ENCODE results near the gene DLX5.
"Not testable (repeated sequence)": the region's sequence is repeated elsewhere in the genome, so short reads cannot be mapped to it uniquely, and the experiment has no call there.

The DLX5 gene

DNA sequence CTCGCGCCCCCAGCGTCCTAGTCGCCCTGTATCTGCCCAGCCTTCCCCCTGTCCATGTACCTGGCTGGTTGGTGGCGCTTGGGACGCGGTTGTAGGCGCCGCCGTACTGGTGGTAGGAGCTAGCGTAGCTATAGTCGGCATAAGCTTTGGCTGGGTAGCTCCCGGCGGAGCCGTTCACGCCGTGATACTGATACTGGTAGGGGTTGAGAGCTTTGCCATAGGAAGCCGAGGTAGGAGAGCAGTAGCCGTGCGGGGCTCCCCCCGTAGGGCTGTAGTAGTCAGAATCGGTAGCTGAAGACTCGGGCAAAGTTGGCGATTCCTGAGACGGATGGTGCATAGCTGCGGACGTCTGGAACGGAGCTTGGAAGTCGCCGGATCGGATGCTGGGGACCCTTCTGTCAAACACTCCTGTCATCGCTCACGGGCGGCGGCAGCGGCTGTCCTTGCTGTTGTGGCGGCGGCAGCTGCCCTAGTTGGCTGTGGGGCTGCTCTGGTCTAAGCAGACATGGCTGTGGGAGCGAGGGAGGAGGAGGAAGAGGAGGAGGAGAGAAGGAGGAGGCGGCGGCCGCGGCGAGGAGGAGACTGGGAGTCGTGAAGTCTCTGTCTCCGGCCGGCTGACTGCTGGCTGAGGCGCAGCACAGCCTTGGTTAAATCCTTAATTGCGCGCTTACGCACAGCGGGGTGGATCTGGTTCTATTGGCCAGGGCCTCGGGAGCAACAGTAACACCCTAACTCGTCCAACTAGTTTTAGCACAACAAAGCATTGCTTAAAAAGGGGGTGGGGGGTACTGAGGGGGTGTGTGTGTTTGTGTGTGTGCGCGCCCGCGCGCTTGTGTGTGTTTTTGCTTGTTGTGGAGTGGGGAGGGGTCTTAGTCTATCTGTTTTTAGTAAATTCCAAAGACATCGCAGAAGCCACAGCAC is at the start of gene DLX5:
DLX5 (minus strand) TSS at position 623 of the 921 bp plus-strand sequence; CDS start at position 415, 208 bp downstream.
- no peaks in the 10 kb centered on the region for H3K9me3 Mint-ChIP-seq
- H3K4me3 Mint-ChIP-seq = peak within 1 kb of the TSS; percentile 21
- peak within 1 kb of the TSS; percentile 23 for H3K27ac Mint-ChIP-seq
- peaks cover 10% of the 10 kb centered on the region for H3K36me3 Mint-ChIP-seq (ENCODE audit: low read depth)
- DNase-seq (ENCODE audit: low spot score) = no peak
- H3K27me3 Mint-ChIP-seq (ENCODE audit: low read depth) = peaks cover 85% of the 10 kb centered on the region
- peaks cover 32% of the 10 kb centered on the region for H3K4me1 Mint-ChIP-seq (ENCODE audit: low read depth)

DNA sequence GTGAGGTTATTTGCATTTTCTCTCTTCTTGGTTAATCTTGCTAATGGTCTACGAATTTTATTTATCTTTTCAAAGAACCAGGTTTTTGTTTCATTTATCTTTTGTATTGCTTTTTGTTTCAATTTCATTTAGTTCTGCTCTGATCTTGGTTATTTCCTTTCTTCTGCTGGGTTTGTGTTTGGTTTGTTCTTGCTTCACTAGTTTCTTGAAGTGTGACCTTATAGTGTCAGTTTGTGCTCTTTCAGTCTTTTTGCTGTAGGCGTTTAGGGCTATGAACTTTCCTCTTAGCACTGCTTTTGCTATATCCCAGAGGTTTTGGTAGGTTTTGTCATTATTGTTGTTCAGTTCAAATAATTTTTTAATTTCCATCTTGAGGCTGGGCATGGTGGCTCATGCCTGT is 47.4 kb upstream of the DLX5 start:
- H3K36me3 Mint-ChIP-seq (ENCODE audit: low read depth); H3K4me1 Mint-ChIP-seq (ENCODE audit: low read depth); H3K27ac Mint-ChIP-seq; H3K27me3 Mint-ChIP-seq (ENCODE audit: low read depth); H3K9me3 Mint-ChIP-seq; DNase-seq (ENCODE audit: low spot score); H3K4me3 Mint-ChIP-seq: not testable (repeated sequence)

DNA sequence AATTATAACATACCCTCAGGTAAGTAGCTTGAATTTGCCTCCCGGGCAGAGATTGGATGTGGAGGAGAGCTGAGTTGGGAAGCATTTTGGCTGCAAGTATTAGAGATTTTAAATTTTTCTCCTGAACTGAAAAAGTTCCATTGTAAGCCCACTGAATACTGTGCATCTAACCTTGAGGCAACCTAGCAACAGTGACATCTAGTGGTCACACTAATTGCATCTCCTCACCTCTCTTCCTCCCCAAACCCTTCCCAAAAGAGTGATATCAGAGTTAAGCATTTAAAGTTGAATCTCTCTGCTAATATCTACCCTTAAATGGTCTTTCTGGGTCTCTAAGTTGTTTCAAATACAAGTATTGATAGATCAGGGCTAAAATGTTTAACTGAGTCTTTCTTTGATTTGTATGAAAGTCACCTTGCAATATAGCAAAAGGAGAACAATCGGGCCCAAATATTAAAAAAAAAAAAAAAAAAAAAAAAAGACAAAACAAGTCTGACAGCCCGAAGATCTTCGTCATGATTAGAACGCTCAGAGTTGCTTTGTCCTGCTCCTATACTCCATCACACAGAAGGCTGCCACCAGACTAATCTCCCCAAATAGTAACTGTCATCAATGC is 40.4 kb upstream of the DLX5 start:
- Mint-ChIP-seq H3K27me3 (ENCODE audit: low read depth) (peaks cover 4% of the 10 kb centered on the region), H3K27ac (no peak overlapping the region), H3K4me3 (no peak overlapping the region), H3K9me3 (no peaks in the 10 kb centered on the region), H3K36me3 (ENCODE audit: low read depth) (no peaks in the 10 kb centered on the region), H3K4me1 (ENCODE audit: low read depth) (no peaks in the 10 kb centered on the region)
- no peak for DNase-seq (ENCODE audit: low spot score)

DNA sequence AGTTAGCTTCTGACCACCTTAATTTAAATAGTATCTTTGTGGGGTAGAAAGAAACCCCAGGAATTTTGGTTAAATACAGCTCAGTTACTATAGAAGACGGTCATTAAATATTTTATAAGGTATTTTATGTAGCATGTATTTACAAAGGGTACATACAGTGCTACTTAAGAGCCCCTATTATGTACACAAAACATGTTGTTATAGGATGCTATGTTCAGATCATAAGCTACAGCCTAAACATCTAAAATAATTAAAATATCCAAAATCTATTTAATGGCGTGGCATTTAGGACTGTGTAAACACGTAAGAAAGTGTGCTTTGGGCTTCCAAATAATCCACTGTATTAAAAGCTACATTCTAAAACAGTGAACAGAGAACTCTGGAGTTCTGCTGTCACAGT is 39.4 kb upstream of the DLX5 start:
- Mint-ChIP-seq H3K9me3 (peaks cover 9% of the 10 kb centered on the region), H3K27ac (no peak overlapping the region), H3K4me1 (ENCODE audit: low read depth) (no peaks in the 10 kb centered on the region), H3K27me3 (ENCODE audit: low read depth) (peaks cover 4% of the 10 kb centered on the region), H3K4me3 (no peak overlapping the region), H3K36me3 (ENCODE audit: low read depth) (no peaks in the 10 kb centered on the region)
- DNase-seq (ENCODE audit: low spot score) = no peak

DNA sequence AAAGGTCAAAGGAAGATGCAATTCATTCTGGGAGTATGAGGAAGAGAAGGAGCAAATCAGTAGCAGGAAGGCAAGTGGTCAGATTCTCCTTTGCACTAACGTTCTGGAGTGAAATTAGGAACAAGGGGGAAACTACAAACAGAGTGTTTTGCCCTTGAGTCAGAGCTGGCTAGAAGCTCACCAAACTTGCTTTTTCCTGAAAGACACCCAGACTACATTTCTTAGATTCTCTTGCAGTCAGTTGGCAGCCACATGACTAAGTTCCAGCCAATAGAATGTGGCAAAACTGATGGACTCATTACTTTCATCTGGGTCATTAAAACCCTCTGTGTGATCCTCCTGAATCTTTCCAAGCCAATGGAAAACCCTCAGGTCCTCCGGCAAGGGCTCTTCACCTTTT is 18.6 kb upstream of the DLX5 start:
- no peak for DNase-seq (ENCODE audit: low spot score)
- no peaks in the 10 kb centered on the region for H3K36me3 Mint-ChIP-seq (ENCODE audit: low read depth)
- no peaks in the 10 kb centered on the region for H3K9me3 Mint-ChIP-seq
- H3K27ac Mint-ChIP-seq = no peak overlapping the region
- no peaks in the 10 kb centered on the region for H3K4me1 Mint-ChIP-seq (ENCODE audit: low read depth)
- H3K4me3 Mint-ChIP-seq = no peak overlapping the region
- peaks cover 24% of the 10 kb centered on the region for H3K27me3 Mint-ChIP-seq (ENCODE audit: low read depth)

DNA sequence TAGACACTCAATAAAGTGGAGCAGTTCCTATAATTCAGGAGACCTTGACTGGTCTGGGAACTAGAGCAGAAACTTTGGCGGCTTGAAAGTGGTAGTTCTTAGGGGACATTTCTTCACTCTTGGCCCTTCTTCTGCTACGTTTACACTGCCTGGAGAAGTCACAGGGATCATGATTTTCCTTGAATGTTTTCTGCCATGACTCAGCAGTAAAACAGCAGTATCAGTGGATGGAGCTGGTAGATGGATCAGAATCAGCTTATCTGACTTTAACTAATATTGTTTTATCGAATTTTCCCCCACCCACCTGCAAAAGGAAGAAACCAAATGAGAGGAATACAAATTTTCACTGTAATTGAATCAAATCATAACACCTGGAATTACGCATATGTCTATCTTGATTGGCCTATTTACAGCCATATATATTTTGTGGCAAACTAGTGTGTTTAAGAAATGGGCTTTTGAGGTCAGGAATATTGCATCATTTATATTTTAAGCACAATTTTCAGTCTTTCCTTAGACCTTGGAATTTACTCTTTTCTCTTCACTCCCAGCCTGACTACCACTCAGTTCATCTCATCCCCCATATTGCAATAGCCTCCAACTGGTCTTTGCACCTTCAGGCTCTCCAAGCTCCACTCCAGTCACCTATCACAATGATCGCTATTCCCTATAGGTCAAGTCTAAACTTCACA is 14.9 kb upstream of the DLX5 start:
- Mint-ChIP-seq H3K36me3 (ENCODE audit: low read depth) (no peaks in the 10 kb centered on the region), H3K4me3 (no peak overlapping the region), H3K27ac (no peak overlapping the region), H3K9me3 (no peaks in the 10 kb centered on the region), H3K4me1 (ENCODE audit: low read depth) (no peaks in the 10 kb centered on the region), H3K27me3 (ENCODE audit: low read depth) (peaks cover 29% of the 10 kb centered on the region)
- DNase-seq (ENCODE audit: low spot score) = no peak

DNA sequence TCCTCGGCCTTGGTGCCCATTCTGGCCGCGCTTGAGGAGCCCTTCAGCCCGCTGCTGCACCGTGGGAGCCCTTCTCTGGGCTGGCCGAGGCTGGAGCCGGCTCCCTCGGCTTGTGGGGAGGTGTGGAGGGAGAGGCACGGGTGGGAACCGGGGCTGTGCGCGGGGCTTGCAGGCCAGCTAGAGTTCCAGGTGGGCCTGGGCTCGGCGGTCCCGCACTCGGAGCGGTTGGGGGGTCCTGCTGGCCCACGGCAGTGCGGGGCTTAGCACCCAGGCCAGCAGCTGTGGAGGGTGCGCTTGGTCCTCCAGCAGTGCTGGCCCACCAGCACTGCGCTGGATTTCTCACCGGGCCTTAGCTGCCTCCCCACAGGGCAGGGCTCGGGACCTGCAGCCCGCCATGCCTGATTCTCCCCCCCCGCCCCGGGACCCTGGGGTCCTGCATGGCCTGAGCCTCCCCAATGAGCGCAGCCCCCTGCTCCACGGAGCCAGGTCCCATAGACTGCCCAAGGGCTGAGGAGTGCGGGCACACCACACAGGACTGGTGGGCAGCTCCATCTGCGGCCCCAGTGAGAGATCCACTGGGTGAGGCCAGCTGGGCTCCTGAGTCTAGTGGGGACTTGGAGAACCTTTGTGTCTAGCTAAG is 9.7 kb upstream of the DLX5 start:
- not testable (repeated sequence) for H3K9me3 Mint-ChIP-seq; H3K27ac Mint-ChIP-seq; H3K36me3 Mint-ChIP-seq (ENCODE audit: low read depth); H3K4me1 Mint-ChIP-seq (ENCODE audit: low read depth); H3K4me3 Mint-ChIP-seq; DNase-seq (ENCODE audit: low spot score)
- peaks cover 16% of the 10 kb centered on the region for H3K27me3 Mint-ChIP-seq (ENCODE audit: low read depth)

DNA sequence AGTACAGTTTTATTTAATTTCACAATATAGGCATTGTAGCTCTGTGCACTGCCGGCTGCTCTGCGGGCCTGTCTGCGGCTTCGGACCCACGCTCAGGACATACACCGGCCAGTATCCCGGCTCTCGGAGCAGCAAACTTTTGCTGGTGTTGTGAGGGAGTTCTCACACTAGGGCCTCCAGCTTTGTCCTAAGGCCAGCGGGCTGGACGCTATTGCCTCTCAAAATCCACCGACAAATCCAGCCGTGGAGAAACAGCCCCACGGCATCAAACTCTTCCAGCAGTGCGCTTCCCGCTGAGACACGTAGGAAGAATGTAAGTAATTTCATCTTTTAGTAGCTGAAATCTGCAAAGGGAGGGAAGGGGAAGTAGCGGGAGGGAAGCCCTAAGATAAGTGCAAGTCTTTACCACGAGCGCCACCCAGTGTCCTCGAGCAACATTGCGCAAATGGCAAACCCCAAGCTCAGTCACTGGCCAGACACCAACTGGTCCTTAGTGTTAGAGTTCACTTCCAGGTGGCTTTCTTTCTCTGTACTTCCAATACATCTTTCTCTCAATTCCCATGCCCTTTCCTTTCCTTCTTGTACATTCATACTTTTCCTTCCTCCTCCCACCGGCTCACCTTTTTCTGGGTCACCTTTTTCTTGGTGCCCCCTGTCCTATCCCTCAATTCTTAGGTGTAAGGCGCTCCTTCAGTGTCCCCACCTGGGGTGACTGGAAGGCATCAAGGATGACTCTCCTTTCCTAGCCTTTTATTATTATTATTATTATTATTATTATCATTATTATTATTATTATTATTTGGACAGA is 3.0 kb upstream of the DLX5 start:
- H3K4me3 Mint-ChIP-seq = peak overlapping the region; percentile 67
- DNase-seq (ENCODE audit: low spot score) = peak; percentile 42
- H3K27ac Mint-ChIP-seq = no peak overlapping the region
- H3K4me1 Mint-ChIP-seq (ENCODE audit: low read depth) = peaks cover 24% of the 10 kb centered on the region
- H3K9me3 Mint-ChIP-seq = no peaks in the 10 kb centered on the region
- H3K27me3 Mint-ChIP-seq (ENCODE audit: low read depth) = peaks cover 66% of the 10 kb centered on the region
- peaks cover 5% of the 10 kb centered on the region for H3K36me3 Mint-ChIP-seq (ENCODE audit: low read depth)

DNA sequence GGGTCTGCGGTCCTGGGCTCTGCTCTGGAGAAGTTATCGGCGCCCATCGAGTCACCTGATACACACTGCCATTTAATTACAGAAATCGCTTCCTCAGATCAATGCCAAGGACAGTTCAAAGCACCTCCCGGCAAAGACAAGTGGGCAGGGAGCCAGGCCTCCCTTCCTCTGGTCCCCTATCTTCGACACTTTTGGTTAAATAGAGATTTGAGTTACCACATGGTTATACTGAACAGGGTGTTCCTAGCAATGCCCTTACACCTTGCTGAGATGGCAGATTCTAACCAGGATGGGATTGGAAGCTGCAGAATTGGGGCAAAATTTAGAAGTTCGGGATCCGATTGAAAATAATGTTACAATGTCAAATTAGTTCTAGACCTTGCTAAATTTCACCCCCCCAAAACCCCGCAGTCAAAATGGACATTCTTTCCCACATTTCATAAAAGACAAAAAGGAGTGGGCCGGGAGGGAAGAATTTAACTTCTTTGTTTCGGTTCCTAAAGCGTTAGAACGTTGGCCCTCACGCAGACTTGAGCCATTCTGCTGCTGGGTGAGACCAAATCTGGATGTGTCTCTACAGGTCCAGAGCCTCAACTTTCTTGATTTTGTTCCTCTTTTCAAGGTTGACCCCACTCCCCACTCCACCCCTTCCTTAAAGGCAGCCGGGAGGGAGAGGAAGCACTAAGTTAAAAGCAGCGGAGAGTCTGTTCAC is 2.2 kb upstream of the DLX5 start:
- DNase-seq (ENCODE audit: low spot score) = no peak
- Mint-ChIP-seq H3K4me1 (ENCODE audit: low read depth) (peaks cover 29% of the 10 kb centered on the region), H3K27me3 (ENCODE audit: low read depth) (peaks cover 74% of the 10 kb centered on the region), H3K27ac (no peak overlapping the region), H3K4me3 (peak overlapping the region; percentile 61), H3K36me3 (ENCODE audit: low read depth) (peaks cover 10% of the 10 kb centered on the region), H3K9me3 (no peaks in the 10 kb centered on the region)

DNA sequence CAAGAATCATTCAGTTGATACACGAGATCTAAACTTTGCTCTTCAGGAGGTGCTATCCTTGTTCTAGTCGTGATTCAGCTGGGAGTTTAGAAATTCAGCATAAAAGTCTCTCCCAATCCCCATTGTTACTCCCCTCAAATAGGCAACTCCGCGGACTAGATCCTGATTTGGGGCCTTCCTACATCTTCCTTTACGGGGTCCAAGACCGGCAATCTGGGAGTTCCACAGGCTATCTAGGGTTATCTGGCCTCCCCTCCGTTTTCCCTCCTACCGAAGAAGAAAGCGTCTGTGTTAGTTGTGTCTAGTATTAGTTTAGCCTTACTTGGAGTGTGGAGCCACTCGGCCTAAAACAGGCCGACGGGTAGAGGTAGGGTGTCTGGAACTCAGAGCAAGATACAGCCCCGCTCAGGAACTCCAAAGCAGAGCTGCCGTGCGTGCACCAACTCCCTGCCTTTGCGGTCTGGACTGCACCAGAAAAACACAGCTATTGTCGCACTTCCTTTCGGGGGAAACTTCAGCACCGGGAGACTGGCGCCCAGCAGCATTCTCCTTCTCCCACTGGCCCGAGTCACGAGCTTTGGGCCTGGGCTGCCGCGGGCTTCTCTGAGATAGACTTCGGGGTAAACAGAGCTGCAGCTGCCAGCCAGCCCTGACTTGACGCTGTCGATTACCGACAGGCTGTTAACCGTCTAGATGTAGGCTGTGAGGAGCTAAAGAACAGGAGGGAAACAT is 1.5 kb upstream of the DLX5 start:
- Mint-ChIP-seq H3K27ac (no peak overlapping the region), H3K36me3 (ENCODE audit: low read depth) (peaks cover 10% of the 10 kb centered on the region), H3K4me1 (ENCODE audit: low read depth) (peaks cover 29% of the 10 kb centered on the region), H3K27me3 (ENCODE audit: low read depth) (peaks cover 75% of the 10 kb centered on the region), H3K9me3 (no peaks in the 10 kb centered on the region), H3K4me3 (peak overlapping the region; percentile 39)
- no peak for DNase-seq (ENCODE audit: low spot score)

DNA sequence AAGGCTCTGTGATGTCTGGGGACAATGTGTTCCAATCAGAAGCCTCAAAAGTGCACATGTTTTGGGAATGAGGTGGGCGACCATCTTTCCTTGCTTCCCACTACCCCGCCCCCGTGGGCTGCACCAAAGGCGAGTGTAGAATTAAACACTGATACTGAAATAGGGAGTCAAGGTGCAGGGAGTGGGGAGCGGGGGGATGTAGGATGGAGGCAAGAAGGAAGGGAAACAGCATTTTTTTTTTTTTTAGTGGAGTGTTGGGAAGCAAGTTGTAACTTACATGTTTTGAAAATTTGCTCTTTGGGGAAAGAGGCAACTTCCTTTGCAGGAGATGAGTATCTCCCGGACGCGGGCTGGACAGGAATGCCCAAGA is 484 bp upstream of the DLX5 start:
- peaks cover 32% of the 10 kb centered on the region for H3K4me1 Mint-ChIP-seq (ENCODE audit: low read depth)
- no peak overlapping the region for H3K4me3 Mint-ChIP-seq
- H3K27ac Mint-ChIP-seq = no peak overlapping the region
- H3K9me3 Mint-ChIP-seq = no peaks in the 10 kb centered on the region
- no peak for DNase-seq (ENCODE audit: low spot score)
- H3K27me3 Mint-ChIP-seq (ENCODE audit: low read depth) = peaks cover 79% of the 10 kb centered on the region
- peaks cover 10% of the 10 kb centered on the region for H3K36me3 Mint-ChIP-seq (ENCODE audit: low read depth)

DNA sequence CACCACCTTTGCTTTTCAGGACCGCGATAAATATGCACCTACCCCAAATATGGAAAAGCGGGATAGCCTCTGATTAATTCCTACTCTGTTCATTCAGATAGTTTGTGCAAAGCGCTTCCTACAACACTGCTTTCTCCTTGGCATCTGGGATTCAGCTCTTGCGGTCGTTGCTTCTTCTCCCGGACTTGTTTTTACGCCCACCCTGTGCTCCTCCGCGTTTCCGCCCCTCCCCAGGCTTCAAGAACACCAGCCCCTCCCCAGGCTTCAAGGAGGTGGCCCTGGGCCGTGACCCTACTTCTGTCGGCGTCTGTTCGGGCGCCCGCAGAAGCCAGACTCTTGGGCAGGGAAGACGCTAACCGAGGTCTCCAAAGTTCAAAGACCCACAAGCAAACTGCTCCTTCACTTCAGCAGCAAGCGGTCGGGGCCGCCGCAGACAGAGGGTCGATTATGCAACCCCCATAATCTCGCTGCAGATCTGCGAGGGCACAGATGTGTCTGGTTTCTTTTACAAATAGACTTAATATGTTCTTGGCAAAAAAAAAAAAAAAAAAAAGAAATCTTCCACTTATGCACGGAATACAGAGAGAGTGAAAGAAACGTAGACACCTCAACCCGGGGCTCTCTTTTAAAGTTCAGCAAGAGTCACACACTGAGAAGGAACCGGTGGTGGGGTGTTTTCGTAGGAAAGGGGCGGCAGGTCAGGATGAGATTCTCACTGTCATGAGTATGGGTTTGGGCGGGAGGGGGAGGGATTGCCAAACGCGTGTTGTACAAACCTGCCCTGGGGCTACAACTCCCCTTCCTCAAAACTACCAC is 1.9 kb downstream of the DLX5 start:
- Mint-ChIP-seq H3K36me3 (ENCODE audit: low read depth) (peaks cover 10% of the 10 kb centered on the region), H3K27ac (peak overlapping the region; percentile 49), H3K9me3 (no peaks in the 10 kb centered on the region), H3K4me1 (ENCODE audit: low read depth) (peaks cover 30% of the 10 kb centered on the region), H3K4me3 (peak overlapping the region; percentile 7), H3K27me3 (ENCODE audit: low read depth) (peaks cover 96% of the 10 kb centered on the region)
- DNase-seq (ENCODE audit: low spot score) = no peak

Data from T-helper 2 cell treated with Interferon-gamma antibody and Interleukin-4, amounts not matched to agents 5 μg/mL and 100 μg/mL, for 36 hours (primary cell).